DND-41 (cell line): ENCODE data around the gene CD34.

Source experiments
- CTCF ChIP-seq: IDR thresholded peaks from 2 replicates; pipeline ENCODE4 v1.5.1; 2012; ENCODE audit warnings: borderline replicate concordance, low read length, moderate library complexity, mild to moderate bottlenecking; ENCODE audit not compliant: poor library complexity, severe bottlenecking; ENCODE audit errors: extremely low read depth
- EZH2 ChIP-seq: IDR thresholded peaks from 3 replicates; pipeline ENCODE4 v1.6.1; 2012; ENCODE audit warnings: borderline replicate concordance, low read depth, mild to moderate bottlenecking, moderate library complexity, low read length, inconsistent platforms; ENCODE audit not compliant: severe bottlenecking

GRCh38 chr1:207854001-207854400, 56.9 kb downstream of the CD34 start:
- no peak for TF ChIP-seq CTCF
- TF ChIP-seq EZH2: no peak
